MM.1S (cell line): ENCODE results near the gene NDUFB10.

Source experiments
- CTCF ChIP-seq: fragments of 300-600 bp; sonication (generic); IDR thresholded peaks from 2 replicates; pipeline ENCODE4 v1.5.1; 2016; ENCODE audit warnings: antibody characterized with exemption, low read length, mixed read lengths
- EZH2 ChIP-seq: fragments of 300-600 bp; sonication (generic); optimal IDR thresholded peaks from 2 replicates; pipeline ENCODE3; 2017; ENCODE audit warnings: low read depth, mild to moderate bottlenecking, antibody characterized with exemption, low read length, mixed read lengths
- EZH2phosphoT487 ChIP-seq: fragments of 300-600 bp; sonication (generic); IDR thresholded peaks from 2 replicates; pipeline ENCODE4 v1.6.1; 2018; ENCODE audit warnings: antibody characterized with exemption, low read length

- TF ChIP-seq CTCF (no peak), EZH2 (no peak), EZH2phosphoT487 (no peak)
Measured at GRCh38 chr16:1992704-1993317, 33.5 kb downstream of the NDUFB10 start.
